Measurements from ENCODE around the gene USF1. TPM values are rescaled to one million over a fixed set of nuclear protein-coding genes. Genes with fewer than 3 reads are reported as not detected.

Gene USF1
- 66.7 and 87.2 TPM in 2 replicates for total RNA-seq

GRCh38 chr1:161045736-161046604, at the start of gene USF1:
USF1 (minus strand) TSS chr1:161045977; CDS start chr1:161043275, 2,702 bp downstream.

GRCh38 chr1:161089251-161089924, 43.6 kb upstream of the USF1 start, which contains the start of gene NECTIN4:
NECTIN4 (minus strand) TSS chr1:161089558; CDS start chr1:161089296, 262 bp downstream.

DNA sequence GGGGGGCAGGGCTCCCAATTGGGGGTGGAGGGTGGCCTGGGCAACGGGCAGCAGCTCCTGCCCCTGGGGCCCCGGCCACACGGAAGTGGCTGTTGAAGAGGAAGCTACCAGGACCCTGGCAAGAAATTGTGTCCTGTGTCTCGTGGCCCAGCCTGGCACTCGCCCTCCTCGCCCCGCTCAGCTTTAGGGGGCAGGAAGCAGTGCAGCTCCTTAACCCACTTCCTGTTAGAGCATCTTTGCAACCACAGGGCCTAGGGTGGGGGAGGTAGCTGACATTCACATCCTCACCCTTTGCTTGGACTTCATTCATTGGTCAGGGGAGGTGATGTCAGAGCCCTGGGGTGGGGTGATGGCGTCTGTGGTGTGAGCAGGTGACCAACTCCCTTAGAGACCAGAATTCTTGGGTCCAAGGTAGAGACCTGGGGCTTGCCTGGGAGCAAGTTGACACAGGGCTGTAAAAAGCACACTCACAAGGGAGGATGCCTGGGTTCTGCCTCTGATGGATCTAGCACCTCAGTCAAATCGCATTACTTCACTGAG, 24.0 kb upstream of the USF1 start, which contains the start of gene ARHGAP30:
ARHGAP30 (minus strand) TSS at position 161 of the 540 bp plus-strand sequence. CDS start 267 bp downstream, outside the sequence.

GRCh38 chr1:161038523-161039153, 7.1 kb downstream of the USF1 start, which contains the start of gene TSTD1:
TSTD1 (minus strand) TSS chr1:161038964; CDS start chr1:161038889, 75 bp downstream.

DNA sequence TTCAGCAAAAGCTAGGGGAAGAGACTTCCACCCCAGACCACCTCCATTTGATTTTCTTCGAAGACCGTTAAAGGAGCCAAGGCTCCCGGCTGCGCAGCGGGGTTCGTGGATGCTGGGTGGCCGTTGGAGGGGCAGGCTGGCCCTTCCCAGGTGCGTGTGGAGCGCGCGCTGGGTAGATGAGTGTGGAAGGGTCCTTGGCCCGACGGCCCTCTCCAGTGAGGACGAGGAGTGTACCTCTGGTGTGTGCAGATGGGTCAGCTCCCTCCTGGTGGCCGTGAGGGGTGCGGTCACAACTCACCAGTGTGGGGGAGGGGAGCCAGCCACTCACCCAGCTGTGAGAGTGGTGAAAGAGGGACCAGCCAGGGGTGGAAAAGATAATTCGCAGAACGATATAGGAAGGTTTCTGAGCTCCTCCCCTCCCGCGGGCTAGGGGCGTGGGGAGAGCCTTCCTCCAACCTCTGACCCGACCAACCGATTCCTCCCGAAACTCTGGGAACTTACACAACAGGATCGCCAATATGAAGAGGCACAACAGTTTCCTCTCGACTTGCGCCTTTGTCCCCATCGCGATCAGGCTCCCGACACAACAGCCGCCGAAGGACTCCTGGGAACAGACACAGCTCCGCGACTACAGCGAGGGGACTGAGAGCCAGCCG, 25.1 kb downstream of the USF1 start, which contains the start of gene F11R:
F11R (minus strand) TSS at position 644 of the 656 bp plus-strand sequence; CDS start at position 565, 79 bp downstream.

Other genes starting within 250 kb of the USF1 start
- not detected in 2 replicates for gene LY9, start 249.8 kb downstream of the USF1 start, total RNA-seq
- gene CD244, start 183.1 kb downstream of the USF1 start, total RNA-seq = not detected in 2 replicates
- not detected in 2 replicates for gene ITLN1, start 160.8 kb downstream of the USF1 start, total RNA-seq
- not detected in 2 replicates for gene ITLN2, start 91.2 kb downstream of the USF1 start, total RNA-seq
- gene F11R, start 24.8 kb downstream of the USF1 start, total RNA-seq = 2.2 and 2.7 TPM in 2 replicates
- 3.4 and 9.1 TPM in 2 replicates for gene TSTD1, start 7.0 kb downstream of the USF1 start, total RNA-seq
- gene ARHGAP30, start 23.9 kb upstream of the USF1 start, total RNA-seq = not detected in 2 replicates
- gene NECTIN4, start 43.6 kb upstream of the USF1 start, total RNA-seq = 0.11 and 0.25 TPM in 2 replicates
- gene KLHDC9, start 52.4 kb upstream of the USF1 start, total RNA-seq = 1.3 and 1.6 TPM in 2 replicates
- 74.6 and 114 TPM in 2 replicates for gene PFDN2, start 72.1 kb upstream of the USF1 start, total RNA-seq
- gene NIT1, start 72.1 kb upstream of the USF1 start, total RNA-seq = 21.8 and 25.6 TPM in 2 replicates
- gene DEDD, start 86.7 kb upstream of the USF1 start, total RNA-seq = 21.1 and 28.7 TPM in 2 replicates
- gene UFC1, start 108.0 kb upstream of the USF1 start, total RNA-seq = 85.5 and 86.7 TPM in 2 replicates
- 7.5 and 11.2 TPM in 2 replicates for gene USP21, start 113.5 kb upstream of the USF1 start, total RNA-seq
- 13.8 and 15.2 TPM in 2 replicates for gene PPOX, start 120.4 kb upstream of the USF1 start, total RNA-seq
- 18.3 and 23.6 TPM in 2 replicates for gene B4GALT3, start 131.5 kb upstream of the USF1 start, total RNA-seq
- 14.9 and 37.3 TPM in 2 replicates for gene ADAMTS4, start 153.1 kb upstream of the USF1 start, total RNA-seq
- gene NDUFS2, start 156.4 kb upstream of the USF1 start, total RNA-seq = 197 and 198 TPM in 2 replicates
- not detected in 2 replicates for gene FCER1G, start 169.3 kb upstream of the USF1 start, total RNA-seq
- gene APOA2, start 177.7 kb upstream of the USF1 start, total RNA-seq = not detected in 2 replicates
- 9.2 and 13.2 TPM in 2 replicates for gene TOMM40L, start 180.1 kb upstream of the USF1 start, total RNA-seq
- gene NR1I3, start 192.2 kb upstream of the USF1 start, total RNA-seq = not detected in 2 replicates
- gene PCP4L1, start 212.8 kb upstream of the USF1 start, total RNA-seq = not detected in 2 replicates